ENCODE results near the gene LRRC56. TPM values are rescaled to one million over a fixed set of nuclear protein-coding genes. Genes with fewer than 3 reads are reported as not detected.

LRRC56 gene
- total and polyA plus RNA-seq, 2 of the 13 experiments (the other 11 are each of a cell fraction or from before 2014, with no cell fraction given), result 0.11 to 0.29 TPM

GRCh38 chr11:559712-560304, 22.5 kb downstream of the LRRC56 start (continued):
- TF ChIP-seq BCL3 (CRISPR knock-in tag; IDR thresholded peaks at IDR 0.05) (no peak), POLR2A (IDR thresholded peaks at IDR 0.05; ENCODE audit: insufficient read depth in 1 of 2, low read depth in 2 of 2, low read length in 2 of 2) (no peak), PBX2 (CRISPR knock-in tag; IDR thresholded peaks at IDR 0.05) (no peak), ZNF652 (CRISPR knock-in tag; IDR thresholded peaks at IDR 0.05; ENCODE audit: borderline replicate concordance, low read depth) (no peak), ZBTB34 (CRISPR knock-in tag; IDR thresholded peaks at IDR 0.05) (no peak), CSRNP1 (CRISPR knock-in tag; IDR thresholded peaks at IDR 0.05) (no peak), CBX1 (IDR thresholded peaks at IDR 0.05; ENCODE audit: low read depth) (no peak), ZNF704 (CRISPR knock-in tag; IDR thresholded peaks at IDR 0.05; ENCODE audit: borderline replicate concordance) (no peak), ZBTB39 (CRISPR knock-in tag; IDR thresholded peaks at IDR 0.05) (no peak), GPBP1L1 (CRISPR knock-in tag; IDR thresholded peaks at IDR 0.05) (no peak), HOXA7 (CRISPR knock-in tag; IDR thresholded peaks at IDR 0.05) (no peak), ZNF3 (CRISPR knock-in tag; IDR thresholded peaks at IDR 0.05) (no peak), HDAC1 (CRISPR knock-in tag; IDR thresholded peaks at IDR 0.05) (peak; percentile 68), TAF1 (CRISPR knock-in tag; IDR thresholded peaks at IDR 0.05) (no peak; the same call in 1 of the 2 replicates), KLF9 (CRISPR knock-in tag; IDR thresholded peaks at IDR 0.05; ENCODE audit: low read depth) (no peak), CHD4 (IDR thresholded peaks at IDR 0.05; ENCODE audit: borderline replicate concordance, low read length) (0 out of 2 replicates have a peak, but pooled peaks have one; percentile 54), FIP1L1 (IDR thresholded peaks at IDR 0.05; ENCODE audit: borderline replicate concordance, insufficient read depth, low read depth, low read length) (no peak), MLLT10 (CRISPR knock-in tag; IDR thresholded peaks at IDR 0.05) (no peak)
